Testis (tissue), 5 donors: ENCODE results near the gene ATF7. TPM values are rescaled to one million over a fixed set of nuclear protein-coding genes. Genes with fewer than 3 reads are reported as not detected.
A peak's percentile ranks its signal among the peaks of the same experiment; 100 is the strongest.

Experiments
- DNase-seq: peaks from one replicate; pipeline ENCODE4 v3.0.0-alpha.2; 2019
- H3K27ac ChIP-seq, 2 donors: fragments of 200-600 bp; sonication (generic); one replicate each; pipeline ENCODE4 v1.5.1; 2019
- H3K27me3 ChIP-seq: fragments of 200-600 bp; sonication (generic); one replicate; pipeline ENCODE4 v1.5.1; 2019
- H3K36me3 ChIP-seq: fragments of 200-600 bp; sonication (generic); one replicate; pipeline ENCODE4 v1.5.1; 2017; ENCODE audit warnings: low read depth; ENCODE audit errors: missing control alignments
- H3K4me1 ChIP-seq: fragments of 200-600 bp; sonication (generic); one replicate; pipeline ENCODE4 v1.5.1; 2019
- H3K4me3 ChIP-seq, 2 donors: fragments of 200-600 bp; sonication (generic); one replicate each; pipeline ENCODE4 v1.5.1; 2017 to 2019
- H3K9me3 ChIP-seq: fragments of 200-600 bp; sonication (generic); one replicate; pipeline ENCODE4 v1.5.1; 2017
- POLR2A ChIP-seq: fragments of 450-650 bp; IDR thresholded peaks from one replicate; pipeline ENCODE4 v1.6.1; 2017; ENCODE audit warnings: antibody characterized with exemption, mild to moderate bottlenecking, moderate library complexity
- WGBS, 2 donors: methylation state at CpG; one replicate each; pipeline ENCODE4 v1.1.5; 2018; 5-methylcytosine and 5-hydroxymethylcytosine counted together
- intact Hi-C: fragments of 100-400 bp; cut with DNase I; formaldehyde crosslinking; loops from one replicate; pipeline ENCODE4 v1.15.1; 2023; ENCODE audit warnings: low total_unique reads
- long read RNA-seq, 2 donors: transcript quantifications; one replicate each; lab custom pipeline, GENCODE V29; 2026
- polyA plus RNA-seq: library from polyadenylated mRNA; stranded (reverse); fragments of 350-450 nt; fragmentation: Illumina TruSeq; extraction: RNeasy Lipid Tissue Mini Kit (QIAGEN cat#74804); gene quantifications from one replicate; pipeline ENCODE4 v1.2.3, GENCODE V29; 2014; ENCODE audit warnings: low read depth, low replicate concordance; ENCODE audit not compliant: insufficient read depth
- total RNA-seq, 2 donors: library from RNA; depleted of rRNA; stranded (reverse); fragments of >200 nt; gene quantifications; one replicate each; pipeline ENCODE4 v1.2.3, GENCODE V29; 2016
- TF ChIP-seq, protein P1 (sequence below), 3 experiments: fragments of 450-650 bp in 2 of 3; fragments of 200-600 bp in 1 of 3; sonication (generic) in 1 of 3; IDR thresholded peaks; one replicate each; pipeline ENCODE4 v1.5.1; 2016 to 2019; ENCODE audit warnings: antibody characterized with exemption in 3 of 3, mild to moderate bottlenecking in 2 of 3, moderate library complexity in 1 of 3

Gene ATF7
- total RNA-seq, result 10 to 100 TPM; 55.1 to 59.8 TPM
- polyA plus RNA-seq, result 31.6 TPM
- long read RNA-seq, donor 1, full-length matches to known transcripts, result 10 of 22 reads
- long read RNA-seq, donor 1, partial matches to known transcripts, result 12 of 22 reads
- long read RNA-seq, donor 1, other reads (novel, unspliced or antisense), result 0 of 22 reads
- long read RNA-seq, donor 2, full-length matches to known transcripts, result 2 of 2 reads
- long read RNA-seq, donor 2, partial matches to known transcripts, result 0 of 2 reads
- long read RNA-seq, donor 2, other reads (novel, unspliced or antisense), result 0 of 2 reads

DNA sequence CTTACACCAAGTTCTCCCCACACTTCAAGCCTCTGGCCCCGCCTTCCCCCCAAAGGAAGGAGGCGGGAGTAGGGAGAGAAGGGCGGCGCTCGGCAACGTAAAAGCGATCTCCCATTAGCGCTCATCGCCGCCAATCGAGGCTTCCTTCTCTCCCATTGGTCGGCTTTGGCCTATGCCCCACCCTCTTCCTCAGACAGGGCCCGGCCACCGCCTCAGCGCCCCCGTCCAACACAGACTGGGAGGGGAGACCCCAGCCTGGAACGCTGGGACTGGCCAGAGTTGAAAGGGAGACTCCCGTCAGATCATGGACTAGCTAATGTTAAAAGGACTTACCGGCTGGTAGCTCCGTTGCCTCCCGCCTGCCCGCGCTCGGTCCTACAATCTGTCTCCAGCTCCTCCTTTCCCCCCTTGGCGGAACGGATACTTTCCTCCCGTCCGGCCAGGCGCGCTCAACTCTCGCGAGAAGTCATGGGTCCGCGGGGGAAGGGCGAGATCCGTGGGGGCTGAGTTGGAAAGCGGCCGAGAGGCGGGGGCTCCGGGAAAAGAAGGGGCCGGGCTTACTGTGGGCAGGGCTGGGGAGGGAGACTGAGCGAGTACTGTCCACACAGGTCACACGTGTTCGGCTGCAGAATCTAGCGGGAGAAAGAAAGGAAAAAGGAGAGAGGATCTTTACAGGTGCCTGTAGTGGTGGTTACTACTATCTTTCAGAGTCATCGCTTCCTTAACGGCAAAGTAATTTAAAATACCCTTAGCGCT, at the start of gene ATF7:
TSS of gene ATF7 (minus strand) at position 437 of the 756 bp plus-strand sequence. CDS start 25,382 bp downstream, outside the sequence.
- intact Hi-C loops, result no loop called here
- TF ChIP-seq POLR2A, result no peak
- TF ChIP-seq, protein P1, sequence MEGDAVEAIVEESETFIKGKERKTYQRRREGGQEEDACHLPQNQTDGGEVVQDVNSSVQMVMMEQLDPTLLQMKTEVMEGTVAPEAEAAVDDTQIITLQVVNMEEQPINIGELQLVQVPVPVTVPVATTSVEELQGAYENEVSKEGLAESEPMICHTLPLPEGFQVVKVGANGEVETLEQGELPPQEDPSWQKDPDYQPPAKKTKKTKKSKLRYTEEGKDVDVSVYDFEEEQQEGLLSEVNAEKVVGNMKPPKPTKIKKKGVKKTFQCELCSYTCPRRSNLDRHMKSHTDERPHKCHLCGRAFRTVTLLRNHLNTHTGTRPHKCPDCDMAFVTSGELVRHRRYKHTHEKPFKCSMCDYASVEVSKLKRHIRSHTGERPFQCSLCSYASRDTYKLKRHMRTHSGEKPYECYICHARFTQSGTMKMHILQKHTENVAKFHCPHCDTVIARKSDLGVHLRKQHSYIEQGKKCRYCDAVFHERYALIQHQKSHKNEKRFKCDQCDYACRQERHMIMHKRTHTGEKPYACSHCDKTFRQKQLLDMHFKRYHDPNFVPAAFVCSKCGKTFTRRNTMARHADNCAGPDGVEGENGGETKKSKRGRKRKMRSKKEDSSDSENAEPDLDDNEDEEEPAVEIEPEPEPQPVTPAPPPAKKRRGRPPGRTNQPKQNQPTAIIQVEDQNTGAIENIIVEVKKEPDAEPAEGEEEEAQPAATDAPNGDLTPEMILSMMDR (IDR thresholded peaks at IDR 0.05), result peak in 2 of 3 experiments; percentile 2 to 28
- DNase-seq, result peak; percentile 98
- Histone ChIP-seq H3K36me3 (no peaks in the 10 kb centered on the region), H3K27me3 (no peaks in the 10 kb centered on the region), H3K27ac (peak within 1 kb of the TSS; percentile 96), H3K4me1 (peaks cover 21% of the 10 kb centered on the region), H3K4me3 (peak within 1 kb of the TSS; percentile 67 to 85), H3K9me3 (no peaks in the 10 kb centered on the region)
- 0% methylated on average over 44 to 48 of the region's 48 CpGs for WGBS, 2 donors

DNA sequence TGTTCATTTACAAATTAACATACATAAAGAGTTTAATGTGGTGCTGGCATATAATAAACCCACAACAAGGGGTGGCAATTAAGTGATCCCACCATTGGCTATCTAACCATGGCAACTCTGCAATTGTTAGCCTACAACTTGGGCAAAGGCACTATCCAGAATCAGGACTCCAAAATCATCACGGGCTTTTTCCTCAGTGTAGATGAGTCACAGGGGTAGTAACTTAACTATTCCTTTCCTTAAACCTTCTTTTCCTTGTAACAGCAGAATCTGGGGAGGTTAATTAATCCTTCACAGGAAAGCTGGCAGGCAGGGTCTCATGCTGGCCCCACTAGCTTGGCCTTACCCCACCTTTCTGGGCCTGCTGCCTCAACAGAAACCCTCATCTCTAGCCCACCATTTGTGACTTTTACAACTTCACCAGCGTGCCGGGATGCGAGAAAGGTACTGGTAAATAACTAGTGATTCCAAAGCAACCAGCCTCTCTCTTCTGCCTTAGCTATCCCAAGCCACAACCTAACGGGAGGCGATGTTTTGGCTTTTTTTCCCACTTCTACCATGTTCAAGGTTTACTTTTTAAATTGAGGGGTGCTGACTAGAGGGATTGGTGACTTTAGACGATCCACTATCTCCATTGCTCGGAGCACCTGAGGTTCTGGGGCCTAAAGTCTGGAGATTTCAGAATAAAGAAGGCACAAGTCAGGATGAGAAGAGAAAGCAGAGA, 49.0 kb upstream of the ATF7 start:
- peaks cover 23% of the 10 kb centered on the region for H3K4me1 ChIP-seq
- intact Hi-C loops, result loop anchor here (10.0 kb wide), 1 partner anchor 130 kb away; no protein-coding TSS in a partner anchor
- WGBS, 2 donors, result 12 to 21% methylated on average over 8 of the region's 8 CpGs

GRCh38 chr12:53670971-53671370, 44.8 kb upstream of the ATF7 start:
- Histone ChIP-seq H3K4me3 (no peak overlapping the region), H3K36me3 (no peaks in the 10 kb centered on the region), H3K4me1 (peaks cover 5% of the 10 kb centered on the region), H3K27me3 (no peaks in the 10 kb centered on the region), H3K27ac (no peak overlapping the region), H3K9me3 (no peaks in the 10 kb centered on the region)
- TF ChIP-seq, protein P1 (IDR thresholded peaks at IDR 0.05), result no peak
- TF ChIP-seq POLR2A, result no peak
- intact Hi-C loops, result loop anchor here (10.0 kb wide), 1 partner anchor 126 kb away; no protein-coding TSS in a partner anchor
- no peak for DNase-seq

More for the DNA sequence above, 49.0 kb upstream of the ATF7 start:
- Histone ChIP-seq H3K27me3 (no peaks in the 10 kb centered on the region), H3K4me3 (peak overlapping the region; percentile 61 to 87), H3K27ac (peak overlapping the region; percentile 97 to 99), H3K36me3 (no peaks in the 10 kb centered on the region), H3K9me3 (no peaks in the 10 kb centered on the region)
- DNase-seq, result no peak
- TF ChIP-seq, protein P1 (IDR thresholded peaks at IDR 0.05), result no peak
- no peak for TF ChIP-seq POLR2A

- no peak overlapping the region for H3K27ac ChIP-seq
- peaks cover 5% of the 10 kb centered on the region for H3K4me1 ChIP-seq
- DNase-seq, result no peak
- WGBS, 2 donors, result 72 to 73% methylated on average over 7 of the region's 7 CpGs
- H3K4me3 ChIP-seq, result no peak overlapping the region
- no peak for TF ChIP-seq POLR2A
- TF ChIP-seq, protein P1 (IDR thresholded peaks at IDR 0.05), result no peak
- no peaks in the 10 kb centered on the region for H3K27me3 ChIP-seq
- no peaks in the 10 kb centered on the region for H3K9me3 ChIP-seq
- H3K36me3 ChIP-seq, result no peaks in the 10 kb centered on the region
- intact Hi-C loops, result loop anchor here (10.0 kb wide), 1 partner anchor 126 kb away; no protein-coding TSS in a partner anchor
Observed at GRCh38 chr12:53670308-53670707, 44.1 kb upstream of the ATF7 start.
